ENCODE measurements around the gene SLC25A6.
"Not testable (repeated sequence)": the region's sequence is repeated elsewhere in the genome, so short reads cannot be mapped to it uniquely, and the experiment has no call there.

SLC25A6 gene

GRCh38 chrX:1389181-1389992, 2.5 kb downstream of the SLC25A6 start:
- DNase-seq, result no peak

- DNase-seq, result no peak
Measured at GRCh38 chrX:1388651-1389050, 3.3 kb downstream of the SLC25A6 start.

GRCh38 chrX:1387141-1387776, 4.7 kb downstream of the SLC25A6 start:
- DNase-seq, result no peak

GRCh38 chrX:1386338-1387127, 5.4 kb downstream of the SLC25A6 start:
- DNase-seq, result no peak

- DNase-seq, result no peak
Measured at GRCh38 chrX:1385253-1386223, 6.4 kb downstream of the SLC25A6 start.

GRCh38 chrX:1384658-1385252, 7.2 kb downstream of the SLC25A6 start:
- DNase-seq, result no peak

- no peak for DNase-seq
Measured at GRCh38 chrX:1380672-1381233, 11.2 kb downstream of the SLC25A6 start.

GRCh38 chrX:1378306-1378759, 13.6 kb downstream of the SLC25A6 start:
- no peak for DNase-seq

- DNase-seq, result no peak
Measured at GRCh38 chrX:1368385-1368698, 23.6 kb downstream of the SLC25A6 start.

- DNase-seq, result not testable (repeated sequence)
Measured at GRCh38 chrX:1366363-1366762, 25.6 kb downstream of the SLC25A6 start.

GRCh38 chrX:1361910-1362309, 30.0 kb downstream of the SLC25A6 start:
- DNase-seq, result no peak

- DNase-seq, result no peak
Measured at GRCh38 chrX:1361275-1361674, 30.6 kb downstream of the SLC25A6 start.

GRCh38 chrX:1360171-1360570, 31.7 kb downstream of the SLC25A6 start:
- no peak for DNase-seq

- no peak for DNase-seq
Measured at GRCh38 chrX:1359477-1359873, 32.4 kb downstream of the SLC25A6 start.

- DNase-seq, result no peak
Measured at GRCh38 chrX:1358793-1359476, 33.0 kb downstream of the SLC25A6 start.

GRCh38 chrX:1357993-1358392, 33.9 kb downstream of the SLC25A6 start:
- DNase-seq, result no peak

- no peak for DNase-seq
Measured at GRCh38 chrX:1355131-1356046, 36.5 kb downstream of the SLC25A6 start.

GRCh38 chrX:1354036-1355019, 37.6 kb downstream of the SLC25A6 start:
- DNase-seq, result no peak

Data from bone marrow (tissue), 2 donors.